Neural crest cell (in vitro differentiated cells): ENCODE results near the gene RETREG1. TPM values are rescaled to one million over a fixed set of nuclear protein-coding genes. Genes with fewer than 3 reads are reported as not detected.
A peak's percentile ranks its signal among the peaks of the same experiment; 100 is the strongest.

ENCODE experiments used
- DNase-seq: peaks from one replicate; pipeline ENCODE4 v3.0.0; 2021; ENCODE audit warnings: low read depth, mixed read lengths, low spot score
- H3K27ac Mint-ChIP-seq: one replicate; pipeline ENCODE4 v1.8.0; 2021; ENCODE audit warnings: mild to moderate bottlenecking, mixed read lengths; ENCODE audit not compliant: unreplicated experiment
- H3K27me3 Mint-ChIP-seq: 2 replicates; pipeline ENCODE4 v1.8.0; 2021; ENCODE audit warnings: low read depth, mild to moderate bottlenecking, mixed read lengths
- H3K36me3 Mint-ChIP-seq: 2 replicates; pipeline ENCODE4 v1.8.0; 2021; ENCODE audit warnings: low read depth, mild to moderate bottlenecking, mixed read lengths
- H3K4me1 Mint-ChIP-seq: 2 replicates; pipeline ENCODE4 v1.8.0; 2021; ENCODE audit warnings: mixed read lengths
- H3K4me3 Mint-ChIP-seq: one replicate; pipeline ENCODE4 v1.8.0; 2021; ENCODE audit warnings: mild to moderate bottlenecking, mixed read lengths
- H3K9me3 Mint-ChIP-seq: 2 replicates; pipeline ENCODE4 v1.8.0; 2021; ENCODE audit warnings: mixed read lengths
- total RNA-seq: library from RNA; stranded (reverse); gene quantifications from 2 replicates; pipeline ENCODE4 v1.2.1, GENCODE V29; 2021
- TF ChIP-seq, protein P1 (sequence below): fragments of 200-600 bp; sonication (generic); conservative IDR thresholded peaks from 2 replicates; pipeline ENCODE4 v1.5.0; 2021; ENCODE audit warnings: antibody characterized with exemption, mild to moderate bottlenecking

Gene RETREG1
- total RNA-seq, 1 donor from 2014 or later: 6.2 TPM

- H3K4me1 Mint-ChIP-seq: no peaks in the 10 kb centered on the region
- peak overlapping the region; percentile 4 for H3K27ac Mint-ChIP-seq
- H3K9me3 Mint-ChIP-seq: no peaks in the 10 kb centered on the region
- H3K27me3 Mint-ChIP-seq: no peaks in the 10 kb centered on the region
- H3K36me3 Mint-ChIP-seq: no peaks in the 10 kb centered on the region
- TF ChIP-seq, protein P1, sequence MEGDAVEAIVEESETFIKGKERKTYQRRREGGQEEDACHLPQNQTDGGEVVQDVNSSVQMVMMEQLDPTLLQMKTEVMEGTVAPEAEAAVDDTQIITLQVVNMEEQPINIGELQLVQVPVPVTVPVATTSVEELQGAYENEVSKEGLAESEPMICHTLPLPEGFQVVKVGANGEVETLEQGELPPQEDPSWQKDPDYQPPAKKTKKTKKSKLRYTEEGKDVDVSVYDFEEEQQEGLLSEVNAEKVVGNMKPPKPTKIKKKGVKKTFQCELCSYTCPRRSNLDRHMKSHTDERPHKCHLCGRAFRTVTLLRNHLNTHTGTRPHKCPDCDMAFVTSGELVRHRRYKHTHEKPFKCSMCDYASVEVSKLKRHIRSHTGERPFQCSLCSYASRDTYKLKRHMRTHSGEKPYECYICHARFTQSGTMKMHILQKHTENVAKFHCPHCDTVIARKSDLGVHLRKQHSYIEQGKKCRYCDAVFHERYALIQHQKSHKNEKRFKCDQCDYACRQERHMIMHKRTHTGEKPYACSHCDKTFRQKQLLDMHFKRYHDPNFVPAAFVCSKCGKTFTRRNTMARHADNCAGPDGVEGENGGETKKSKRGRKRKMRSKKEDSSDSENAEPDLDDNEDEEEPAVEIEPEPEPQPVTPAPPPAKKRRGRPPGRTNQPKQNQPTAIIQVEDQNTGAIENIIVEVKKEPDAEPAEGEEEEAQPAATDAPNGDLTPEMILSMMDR: no peak
- no peak for DNase-seq
- H3K4me3 Mint-ChIP-seq: no peak overlapping the region
These were observed 85.6 kb downstream of the RETREG1 start for GRCh38 chr5:16531063-16531648.

GRCh38 chr5:16529306-16529705 lies 87.5 kb downstream of the RETREG1 start:
- no peaks in the 10 kb centered on the region for H3K9me3 Mint-ChIP-seq
- no peaks in the 10 kb centered on the region for H3K36me3 Mint-ChIP-seq
- TF ChIP-seq, protein P1: no peak
- H3K27ac Mint-ChIP-seq: no peak overlapping the region
- H3K4me3 Mint-ChIP-seq: no peak overlapping the region
- H3K27me3 Mint-ChIP-seq: no peaks in the 10 kb centered on the region
- no peak for DNase-seq
- no peaks in the 10 kb centered on the region for H3K4me1 Mint-ChIP-seq

DNA sequence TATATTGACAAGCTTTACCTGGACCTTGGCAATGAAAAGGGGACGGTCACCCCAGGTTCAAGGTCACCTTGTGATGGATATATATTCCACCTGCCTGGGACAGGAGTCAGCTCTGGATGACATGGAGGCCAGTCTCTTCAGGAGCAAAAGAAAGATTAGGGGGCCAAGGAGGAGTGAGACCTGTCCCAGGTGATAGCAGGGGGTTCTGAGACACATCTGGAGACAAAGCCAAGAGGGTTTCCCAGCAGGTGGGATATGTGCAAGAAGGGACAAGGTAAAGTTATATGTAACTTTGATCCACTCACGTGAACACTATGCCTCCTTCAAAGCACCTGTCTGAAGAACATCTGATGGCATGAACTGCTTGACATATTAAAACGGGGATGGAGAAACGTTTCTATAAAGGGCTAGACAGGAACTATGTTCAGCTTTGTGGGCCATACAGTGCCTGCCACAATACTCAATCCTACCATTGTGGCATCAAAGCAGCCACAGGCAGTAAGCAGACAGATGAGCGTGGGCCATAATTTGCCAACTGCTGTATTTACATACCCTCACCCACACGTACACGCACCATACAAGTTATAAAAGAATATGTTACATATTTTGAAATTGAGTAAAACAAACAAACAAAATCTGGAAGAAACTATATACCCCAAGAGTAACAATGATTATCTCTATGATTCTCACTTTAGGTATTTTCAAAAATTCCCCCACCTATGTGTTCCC lies 88.3 kb downstream of the RETREG1 start:
- Mint-ChIP-seq H3K9me3 (no peaks in the 10 kb centered on the region), H3K36me3 (no peaks in the 10 kb centered on the region), H3K27me3 (peaks cover 2% of the 10 kb centered on the region), H3K4me1 (no peaks in the 10 kb centered on the region), H3K4me3 (no peak overlapping the region), H3K27ac (no peak overlapping the region)
- TF ChIP-seq, protein P1: no peak
- DNase-seq: no peak

- no peaks in the 10 kb centered on the region for H3K4me1 Mint-ChIP-seq
- H3K27me3 Mint-ChIP-seq: peaks cover 2% of the 10 kb centered on the region
- no peak overlapping the region for H3K27ac Mint-ChIP-seq
- H3K4me3 Mint-ChIP-seq: no peak overlapping the region
- no peaks in the 10 kb centered on the region for H3K36me3 Mint-ChIP-seq
- TF ChIP-seq, protein P1: no peak
- H3K9me3 Mint-ChIP-seq: no peaks in the 10 kb centered on the region
- no peak for DNase-seq
These were observed 91.1 kb downstream of the RETREG1 start for GRCh38 chr5:16525651-16526050.

DNA sequence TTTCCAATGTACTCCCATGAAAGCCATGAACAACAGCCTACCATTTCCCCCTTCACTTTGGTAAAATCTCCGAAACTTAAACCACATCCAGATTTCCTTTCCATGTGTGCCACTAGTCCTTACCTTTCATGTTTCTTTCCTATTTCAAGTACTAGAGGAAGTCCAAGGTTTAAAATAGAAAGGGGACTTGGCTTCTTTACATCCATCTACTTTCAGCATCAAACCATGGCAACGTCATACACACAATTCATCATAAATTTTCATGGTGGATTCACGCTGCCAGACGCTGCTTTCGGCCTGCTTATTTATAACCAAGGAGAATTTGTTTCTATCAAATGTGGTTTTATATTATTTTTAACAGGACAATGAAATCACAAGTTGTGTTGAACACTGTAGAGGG lies 92.5 kb downstream of the RETREG1 start:
- H3K4me3 Mint-ChIP-seq: no peak overlapping the region
- H3K27me3 Mint-ChIP-seq: peaks cover 2% of the 10 kb centered on the region
- no peaks in the 10 kb centered on the region for H3K36me3 Mint-ChIP-seq
- no peaks in the 10 kb centered on the region for H3K4me1 Mint-ChIP-seq
- no peaks in the 10 kb centered on the region for H3K9me3 Mint-ChIP-seq
- no peak for DNase-seq
- no peak overlapping the region for H3K27ac Mint-ChIP-seq
- TF ChIP-seq, protein P1: no peak
